Brain microvascular endothelial cell (primary cell): ENCODE measurements around the gene RIMKLA.
A peak's percentile ranks its signal among the peaks of the same experiment; 100 is the strongest.

Experiments used
- DNase-seq: peaks from one replicate; pipeline ENCODE4 v3.0.0-alpha.2; 2020
- H3K27ac ChIP-seq: fragments of 250-450 bp; sonication (Bioruptor Pico); 2 replicates; pipeline ENCODE4 v1.5.1; 2020; ENCODE audit warnings: mild to moderate bottlenecking, moderate library complexity
- H3K27me3 ChIP-seq: fragments of 250-450 bp; sonication (Bioruptor Pico); replicated peaks from 2 replicates; pipeline ENCODE4 v1.5.1; 2020; ENCODE audit warnings: mild to moderate bottlenecking
- H3K36me3 ChIP-seq: fragments of 250-450 bp; sonication (Bioruptor Pico); replicated peaks from 2 replicates; pipeline ENCODE4 v1.5.1; 2020; ENCODE audit warnings: mild to moderate bottlenecking
- H3K4me3 ChIP-seq: 2 replicates; pipeline ENCODE4 v1.5.1; 2011; ENCODE audit warnings: low read depth, mild to moderate bottlenecking, control low read depth, low read length, moderate library complexity
- in situ Hi-C: cut with HindIII; loops from 2 replicates; pipeline ENCODE4 v1.10.0; 2017; ENCODE audit warnings: low sequenced_read_pairs, low pct_ligation_motif_present
- TF ChIP-seq, protein P1 (sequence below): IDR thresholded peaks from 2 replicates; pipeline ENCODE4 v1.5.1; 2011; ENCODE audit warnings: low read depth, mild to moderate bottlenecking, moderate library complexity, low read length, control low read depth, inconsistent platforms; ENCODE audit errors: missing control alignments

The RIMKLA gene

DNA sequence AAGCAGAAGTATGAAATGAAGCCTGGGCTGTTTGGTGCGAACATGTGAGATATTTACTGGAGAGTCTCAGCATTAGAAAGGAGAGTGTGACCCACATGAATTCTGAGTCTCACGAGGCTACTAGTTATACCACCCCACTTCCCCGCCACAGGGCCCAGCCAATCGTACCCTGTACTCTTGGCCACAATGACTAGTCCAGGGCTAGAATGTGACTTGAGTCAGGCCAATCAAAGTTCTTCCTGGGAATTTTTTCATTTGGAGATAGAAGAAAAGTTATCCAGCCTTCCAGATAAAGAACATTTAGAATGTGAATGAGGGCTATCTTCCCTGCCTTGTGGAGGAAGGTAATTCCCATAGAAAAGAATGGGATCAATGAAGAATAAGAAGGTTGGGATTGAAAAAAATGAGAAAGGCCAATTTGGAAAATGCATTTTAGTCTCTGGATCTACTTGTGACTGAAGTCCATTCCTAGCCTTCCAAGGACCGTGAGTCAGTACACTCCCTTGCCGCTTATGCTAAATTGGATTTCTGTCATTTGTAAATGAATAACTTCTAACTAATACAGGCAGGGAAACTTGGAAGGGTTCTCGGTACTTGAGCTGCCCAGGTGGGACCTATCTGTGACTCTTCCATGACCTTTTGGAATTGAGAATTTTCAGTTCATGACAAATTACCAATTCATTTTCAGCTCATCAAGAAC is 12.3 kb upstream of the RIMKLA start:
- Histone ChIP-seq H3K36me3 (no peaks in the 10 kb centered on the region), H3K27me3 (peaks cover 7% of the 10 kb centered on the region), H3K4me3 (no peak overlapping the region), H3K27ac (no peak overlapping the region)
- in situ Hi-C loops, result no loop called here
- TF ChIP-seq, protein P1, sequence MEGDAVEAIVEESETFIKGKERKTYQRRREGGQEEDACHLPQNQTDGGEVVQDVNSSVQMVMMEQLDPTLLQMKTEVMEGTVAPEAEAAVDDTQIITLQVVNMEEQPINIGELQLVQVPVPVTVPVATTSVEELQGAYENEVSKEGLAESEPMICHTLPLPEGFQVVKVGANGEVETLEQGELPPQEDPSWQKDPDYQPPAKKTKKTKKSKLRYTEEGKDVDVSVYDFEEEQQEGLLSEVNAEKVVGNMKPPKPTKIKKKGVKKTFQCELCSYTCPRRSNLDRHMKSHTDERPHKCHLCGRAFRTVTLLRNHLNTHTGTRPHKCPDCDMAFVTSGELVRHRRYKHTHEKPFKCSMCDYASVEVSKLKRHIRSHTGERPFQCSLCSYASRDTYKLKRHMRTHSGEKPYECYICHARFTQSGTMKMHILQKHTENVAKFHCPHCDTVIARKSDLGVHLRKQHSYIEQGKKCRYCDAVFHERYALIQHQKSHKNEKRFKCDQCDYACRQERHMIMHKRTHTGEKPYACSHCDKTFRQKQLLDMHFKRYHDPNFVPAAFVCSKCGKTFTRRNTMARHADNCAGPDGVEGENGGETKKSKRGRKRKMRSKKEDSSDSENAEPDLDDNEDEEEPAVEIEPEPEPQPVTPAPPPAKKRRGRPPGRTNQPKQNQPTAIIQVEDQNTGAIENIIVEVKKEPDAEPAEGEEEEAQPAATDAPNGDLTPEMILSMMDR, result no peak
- DNase-seq, result no peak

DNA sequence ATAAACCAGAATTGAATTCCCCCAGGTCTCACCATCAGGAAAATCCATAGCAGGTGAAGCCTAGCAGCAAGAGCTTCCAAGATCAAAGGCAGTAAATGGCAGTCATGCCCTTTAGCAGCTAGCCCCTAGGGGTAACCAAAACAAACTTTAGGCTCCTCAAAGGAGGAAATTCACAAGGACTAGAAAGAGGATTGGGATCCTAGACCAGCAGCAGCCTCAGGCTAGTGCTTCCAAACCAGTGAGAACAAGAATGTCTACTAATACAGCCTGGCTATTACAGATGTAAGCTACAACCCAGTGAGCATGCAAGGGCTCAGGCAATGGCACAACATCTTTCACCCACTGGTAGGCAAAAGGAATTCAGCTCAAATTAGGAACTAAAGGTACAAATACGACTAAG is 11.1 kb upstream of the RIMKLA start:
- in situ Hi-C loops, result no loop called here
- no peaks in the 10 kb centered on the region for H3K36me3 ChIP-seq
- H3K27ac ChIP-seq, result no peak overlapping the region
- H3K4me3 ChIP-seq, result no peak overlapping the region
- TF ChIP-seq, protein P1, result no peak
- DNase-seq, result no peak
- H3K27me3 ChIP-seq, result peaks cover 7% of the 10 kb centered on the region

DNA sequence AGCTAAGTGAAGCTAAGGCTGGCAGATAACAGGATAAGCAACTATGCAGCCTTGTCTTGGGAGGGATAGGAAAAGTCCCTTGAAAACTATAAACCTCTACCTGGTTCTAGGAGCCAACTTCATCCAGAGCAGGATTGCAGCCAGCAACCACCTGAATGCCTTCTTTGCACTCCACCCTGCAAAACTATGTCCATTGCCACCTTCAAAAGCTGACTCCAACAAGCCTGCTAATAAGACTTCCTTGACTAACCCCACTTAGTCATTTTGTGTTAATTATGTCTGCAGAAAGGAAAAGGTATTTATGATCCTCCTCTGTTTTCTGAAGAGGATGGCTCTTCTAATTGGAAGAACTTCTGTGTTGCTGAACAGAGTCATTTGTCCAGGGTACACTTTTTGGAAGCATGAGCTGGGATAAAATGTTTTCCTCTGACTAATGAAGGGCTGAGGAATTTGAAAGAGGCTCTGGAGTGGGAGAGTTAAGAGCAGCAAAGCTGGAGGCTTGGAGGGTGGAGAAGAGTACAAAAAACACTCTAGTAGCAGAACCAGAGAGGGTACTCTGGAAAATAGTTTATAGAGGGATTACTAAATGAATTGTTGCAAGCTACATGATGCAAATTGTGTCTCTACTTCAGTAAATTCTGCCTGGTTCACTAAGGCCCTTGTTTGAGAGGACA is 9.6 kb upstream of the RIMKLA start:
- in situ Hi-C loops, result no loop called here
- no peak for DNase-seq
- no peaks in the 10 kb centered on the region for H3K36me3 ChIP-seq
- H3K27me3 ChIP-seq, result peaks cover 7% of the 10 kb centered on the region
- TF ChIP-seq, protein P1, result no peak
- H3K4me3 ChIP-seq, result no peak overlapping the region
- no peak overlapping the region for H3K27ac ChIP-seq

DNA sequence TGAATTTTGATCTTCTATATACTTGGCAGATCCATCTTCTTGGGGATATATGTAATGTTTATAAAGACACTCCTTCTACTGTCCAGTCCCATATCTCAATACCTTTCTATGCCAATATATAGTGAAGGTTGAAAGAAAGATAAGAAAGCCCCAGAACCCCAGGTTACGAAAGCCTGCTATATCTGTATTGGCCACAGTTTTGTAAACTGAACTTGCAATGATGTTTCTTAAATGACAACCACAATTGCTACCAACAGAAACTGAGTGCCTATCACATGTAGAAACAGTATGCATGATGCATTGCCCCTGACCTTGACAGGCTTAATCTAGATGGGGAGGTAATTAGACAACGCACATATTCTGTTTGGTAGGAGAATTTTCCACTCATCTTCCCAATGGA is 7.8 kb upstream of the RIMKLA start:
- TF ChIP-seq, protein P1, result no peak
- H3K4me3 ChIP-seq, result no peak overlapping the region
- in situ Hi-C loops, result no loop called here
- no peak for DNase-seq
- no peak overlapping the region for H3K27ac ChIP-seq
- no peaks in the 10 kb centered on the region for H3K36me3 ChIP-seq
- H3K27me3 ChIP-seq, result peaks cover 7% of the 10 kb centered on the region

- in situ Hi-C loops, result no loop called here
- H3K4me3 ChIP-seq, result peak overlapping the region; percentile 36
- TF ChIP-seq, protein P1, result no peak
- H3K36me3 ChIP-seq, result no peaks in the 10 kb centered on the region
- H3K27me3 ChIP-seq, result peaks cover 11% of the 10 kb centered on the region
- DNase-seq, result peak; percentile 7
- H3K27ac ChIP-seq, result no peak overlapping the region
Measured at GRCh38 chr1:42379794-42380585, 602 bp upstream of the RIMKLA start.
